RWPE1 (cell line): Measurements from ENCODE around the gene ADAMTS17.

Source experiments
- CTCF ChIA-PET: fragments of 350-600 bp; sonication (Branson Sonifier 250); formaldehyde crosslinking; extraction: SDS; loops from one replicate; lab custom pipeline; 2021; lab: Yijun Ruan, JAX
- POLR2A ChIA-PET: fragments of 400-600 bp; formaldehyde crosslinking; extraction: SDS; loops from one replicate; lab custom pipeline; 2020; ENCODE audit warnings: antibody characterized with exemption; ENCODE audit not compliant: low non-redundant PET; lab: Yijun Ruan, JAX
- DNase-seq: peaks from one replicate; pipeline ENCODE4 v3.0.0; 2012; ENCODE audit warnings: low spot score
- H3K27ac ChIP-seq: fragments of 450-650 bp; 2 replicates; pipeline ENCODE4 v1.5.1; 2017
- CTCF ChIP-seq: fragments of 450-650 bp; conservative IDR thresholded peaks from 2 replicates; pipeline ENCODE4 v1.5.1; 2017; ENCODE audit warnings: low read depth, mild to moderate bottlenecking

Gene ADAMTS17

GRCh38 chr15:100186960-100187359, 154.8 kb downstream of the ADAMTS17 start:
- POLR2A ChIA-PET = no interaction called here
- CTCF ChIA-PET = no interaction called here
- no peak for DNase-seq
- no peak for TF ChIP-seq CTCF
- no peak overlapping the region for H3K27ac ChIP-seq

GRCh38 chr15:100186366-100186765, 155.4 kb downstream of the ADAMTS17 start:
- no peak for TF ChIP-seq CTCF
- CTCF ChIA-PET = no interaction called here

GRCh38 chr15:100183921-100184495, 157.8 kb downstream of the ADAMTS17 start:
- CTCF ChIA-PET = interaction anchor here (0.6 kb wide), 1 partner anchor 1652 kb away, joined by 4 read pairs; no protein-coding TSS in a partner anchor
- POLR2A ChIA-PET = no interaction called here
- no peak overlapping the region for H3K27ac ChIP-seq
- no peak for DNase-seq
- TF ChIP-seq CTCF = no peak

More at GRCh38 chr15:100186366-100186765, 155.4 kb downstream of the ADAMTS17 start:
- no peak for DNase-seq
- POLR2A ChIA-PET = no interaction called here
- no peak overlapping the region for H3K27ac ChIP-seq

- ChIA-PET POLR2A (no interaction called here), CTCF (no interaction called here)
- H3K27ac ChIP-seq = no peak overlapping the region
- no peak for DNase-seq
- TF ChIP-seq CTCF = no peak
These were observed 160.9 kb downstream of the ADAMTS17 start for GRCh38 chr15:100180921-100181320.

DNA sequence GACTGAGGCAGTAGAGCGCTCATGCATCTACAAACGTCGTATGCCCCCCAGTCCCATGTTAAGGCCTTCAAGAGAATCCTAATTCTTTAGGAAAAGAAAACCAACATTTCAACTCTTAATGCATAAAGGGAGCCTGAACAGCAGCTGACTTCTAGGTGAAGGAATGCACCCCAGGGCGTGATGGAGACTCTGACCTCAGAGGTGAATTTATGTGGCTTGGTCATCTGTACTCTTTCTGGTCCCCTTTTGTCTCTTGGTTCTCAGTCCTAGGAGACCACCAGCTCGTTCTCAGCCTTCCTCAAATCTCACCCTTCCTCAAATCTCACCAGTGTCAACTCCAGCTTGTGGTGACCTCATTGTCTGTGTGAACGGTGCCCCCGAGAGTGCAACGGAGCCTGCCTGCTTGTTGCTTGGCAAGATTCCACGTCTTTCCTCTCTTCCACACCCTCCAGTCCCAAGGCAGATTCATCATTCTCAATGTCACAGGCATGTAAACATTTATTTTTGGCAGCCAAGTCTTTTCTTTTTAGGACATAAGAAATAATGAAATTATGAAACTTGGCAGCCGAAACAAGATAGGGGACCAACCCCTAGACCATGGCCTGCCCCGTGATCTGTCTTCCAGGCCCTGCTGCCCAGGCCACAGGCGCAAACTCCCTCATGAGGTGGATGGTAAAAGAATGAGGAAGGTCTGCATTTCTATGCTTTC, 166.2 kb downstream of the ADAMTS17 start:
- no peak for TF ChIP-seq CTCF
- DNase-seq = no peak
- CTCF ChIA-PET = no interaction called here
- no peak overlapping the region for H3K27ac ChIP-seq
- POLR2A ChIA-PET = no interaction called here

DNA sequence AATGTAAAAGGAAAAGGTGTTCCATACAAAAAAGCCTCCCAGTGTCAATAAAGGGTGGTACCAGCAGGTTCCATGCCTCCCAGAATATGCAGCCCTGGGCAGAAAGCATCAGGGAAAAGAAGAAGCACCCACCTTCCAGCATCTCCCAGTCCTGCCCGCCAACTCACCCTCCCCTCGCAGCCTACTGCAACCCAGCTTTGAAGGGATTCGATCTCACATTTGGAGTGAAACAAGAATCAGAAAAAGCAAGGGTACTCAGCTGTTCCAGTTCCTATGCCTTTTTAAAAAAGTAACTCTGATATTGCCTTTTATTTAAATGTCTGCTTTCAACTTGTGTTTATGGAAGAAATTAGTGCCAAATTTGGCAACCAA, 166.9 kb downstream of the ADAMTS17 start:
- DNase-seq = no peak
- H3K27ac ChIP-seq = no peak overlapping the region
- ChIA-PET CTCF (no interaction called here), POLR2A (no interaction called here)
- no peak for TF ChIP-seq CTCF
